Measurements from ENCODE around the gene TENT5D. TPM values are rescaled to one million over a fixed set of nuclear protein-coding genes. Genes with fewer than 3 reads are reported as not detected.
"Not testable (repeated sequence)": the region's sequence is repeated elsewhere in the genome, so short reads cannot be mapped to it uniquely, and the experiment has no call there.

The TENT5D gene
- total and polyA plus RNA-seq, 3 donors from 2014 or later = 2.8 to 4.6 (median 3.5) TPM

GRCh38 chrX:80423744-80424143, 3.5 kb downstream of the TENT5D start:
- WGBS, 2 donors = 51 to 65% methylated on average over 2 of the region's 2 CpGs
- H3K36me3 ChIP-seq (ENCODE audit: low read depth, missing control alignments) = no peaks in the 10 kb centered on the region
- no peaks in the 10 kb centered on the region for H3K4me1 ChIP-seq
- H3K27me3 ChIP-seq = no peaks in the 10 kb centered on the region
- DNase-seq = peak; percentile 54
- TF ChIP-seq POLR2A (IDR thresholded peaks at IDR 0.05) (no peak), CTCF (IDR thresholded peaks at IDR 0.05) (no peak)
- H3K4me3 ChIP-seq = no peak overlapping the region
- H3K9me3 ChIP-seq = no peaks in the 10 kb centered on the region
- H3K27ac ChIP-seq = no peak overlapping the region
- intact Hi-C loops (cut with DNase I; ENCODE audit: low total_unique reads) = no loop called here

- intact Hi-C loops (cut with DNase I; ENCODE audit: low total_unique reads) = no loop called here
Observed at GRCh38 chrX:80430826-80431504, 10.7 kb downstream of the TENT5D start.

GRCh38 chrX:80431505-80431832, 11.2 kb downstream of the TENT5D start:
- no peaks in the 10 kb centered on the region for H3K9me3 ChIP-seq
- H3K27ac ChIP-seq = peak overlapping the region in 1 of 2 donors; percentile 68
- no peaks in the 10 kb centered on the region for H3K4me1 ChIP-seq
- H3K4me3 ChIP-seq = no peak overlapping the region
- no peak for DNase-seq
- TF ChIP-seq CTCF (IDR thresholded peaks at IDR 0.05) = no peak
- no peak for TF ChIP-seq POLR2A (IDR thresholded peaks at IDR 0.05)
- H3K27me3 ChIP-seq = no peaks in the 10 kb centered on the region
- intact Hi-C loops (cut with DNase I; ENCODE audit: low total_unique reads) = no loop called here
- H3K36me3 ChIP-seq (ENCODE audit: low read depth, missing control alignments) = no peaks in the 10 kb centered on the region

More at GRCh38 chrX:80430826-80431504, 10.7 kb downstream of the TENT5D start:
- no peak for TF ChIP-seq CTCF (IDR thresholded peaks at IDR 0.05)
- TF ChIP-seq POLR2A (IDR thresholded peaks at IDR 0.05) = no peak
- Histone ChIP-seq H3K9me3 (no peaks in the 10 kb centered on the region), H3K27ac (no peak overlapping the region), H3K4me3 (no peak overlapping the region), H3K4me1 (no peaks in the 10 kb centered on the region), H3K36me3 (ENCODE audit: low read depth, missing control alignments) (no peaks in the 10 kb centered on the region), H3K27me3 (no peaks in the 10 kb centered on the region)
- no peak for DNase-seq
- 82 to 83% methylated on average over 3 of the region's 3 CpGs for WGBS, 2 donors

- 37 to 49% methylated on average over 3 of the region's 3 CpGs for WGBS, 2 donors
- DNase-seq = no peak
- Histone ChIP-seq H3K4me1 (no peaks in the 10 kb centered on the region), H3K4me3 (no peak overlapping the region), H3K36me3 (ENCODE audit: low read depth, missing control alignments) (no peaks in the 10 kb centered on the region), H3K27ac (peak overlapping the region; percentile 24 to 68), H3K9me3 (no peaks in the 10 kb centered on the region), H3K27me3 (no peaks in the 10 kb centered on the region)
- intact Hi-C loops (cut with DNase I; ENCODE audit: low total_unique reads) = no loop called here
- TF ChIP-seq CTCF (IDR thresholded peaks at IDR 0.05) (no peak), POLR2A (IDR thresholded peaks at IDR 0.05) (no peak)
Observed at GRCh38 chrX:80432441-80432840, 12.2 kb downstream of the TENT5D start.

- H3K4me3 ChIP-seq = no peak overlapping the region
- H3K4me1 ChIP-seq = no peaks in the 10 kb centered on the region
- no peaks in the 10 kb centered on the region for H3K9me3 ChIP-seq
- intact Hi-C loops (cut with DNase I; ENCODE audit: low total_unique reads) = no loop called here
- H3K27me3 ChIP-seq = no peaks in the 10 kb centered on the region
- DNase-seq = no peak
- peak overlapping the region; percentile 24 to 41 for H3K27ac ChIP-seq
- WGBS, 2 donors = 29 to 40% methylated on average over 1 of the region's 1 CpG
- TF ChIP-seq CTCF (IDR thresholded peaks at IDR 0.05) = no peak
- no peak for TF ChIP-seq POLR2A (IDR thresholded peaks at IDR 0.05)
- no peaks in the 10 kb centered on the region for H3K36me3 ChIP-seq (ENCODE audit: low read depth, missing control alignments)
Observed at GRCh38 chrX:80432863-80433262, 12.6 kb downstream of the TENT5D start.

GRCh38 chrX:80468166-80468565, 47.9 kb downstream of the TENT5D start:
- H3K4me1 ChIP-seq; H3K4me3 ChIP-seq; intact Hi-C loops (cut with DNase I; ENCODE audit: low total_unique reads); H3K36me3 ChIP-seq (ENCODE audit: low read depth, missing control alignments); H3K27me3 ChIP-seq; H3K27ac ChIP-seq; H3K9me3 ChIP-seq; DNase-seq: not testable (repeated sequence)
- 75 to 83% methylated on average over 3 to 4 of the region's 4 CpGs for whole genome bisulfite sequencing, 2 donors
